HUES6 (cell line): ENCODE measurements around the gene CNOT2.

Experiments
- H3K27ac ChIP-seq: 2 replicates; pipeline ENCODE4 v1.7.0; 2013; ENCODE audit warnings: low read depth, mild to moderate bottlenecking, low read length, inconsistent platforms
- H3K27me3 ChIP-seq: 2 replicates; pipeline ENCODE4 v1.6.1; 2013; ENCODE audit warnings: low read length; ENCODE audit not compliant: control insufficient read depth, insufficient read depth
- H3K36me3 ChIP-seq: 2 replicates; pipeline ENCODE4 v1.6.1; 2013; ENCODE audit warnings: low read length; ENCODE audit not compliant: control insufficient read depth, insufficient read depth
- H3K4me1 ChIP-seq: 2 replicates; pipeline ENCODE4 v1.6.1; 2013; ENCODE audit warnings: low read length; ENCODE audit not compliant: control insufficient read depth, insufficient read depth
- H3K4me3 ChIP-seq: 2 replicates; pipeline ENCODE4 v1.5.1; 2013; ENCODE audit warnings: low read depth, low read length
- H3K9ac ChIP-seq: one replicate; pipeline ENCODE4 v1.6.1; 2013; ENCODE audit warnings: mild to moderate bottlenecking, low read length
- H3K9me3 ChIP-seq: 2 replicates; pipeline ENCODE4 v1.6.1; 2013; ENCODE audit warnings: low read depth, low read length; ENCODE audit not compliant: control insufficient read depth, insufficient read depth

CNOT2 gene

GRCh38 chr12:70242695-70243509 is at the start of gene CNOT2:
TSS of gene CNOT2 (plus strand) at chr12:70243433. CDS start at chr12:70278227, 34,794 bp downstream.
- Histone ChIP-seq H3K27me3 (no peaks in the 10 kb centered on the region), H3K4me3 (peak within 1 kb of the TSS; percentile 88), H3K4me1 (peaks cover 31% of the 10 kb centered on the region), H3K36me3 (peaks cover 28% of the 10 kb centered on the region), H3K27ac (peak within 1 kb of the TSS; percentile 99), H3K9ac (peak within 1 kb of the TSS; percentile 97), H3K9me3 (no peaks in the 10 kb centered on the region)

DNA sequence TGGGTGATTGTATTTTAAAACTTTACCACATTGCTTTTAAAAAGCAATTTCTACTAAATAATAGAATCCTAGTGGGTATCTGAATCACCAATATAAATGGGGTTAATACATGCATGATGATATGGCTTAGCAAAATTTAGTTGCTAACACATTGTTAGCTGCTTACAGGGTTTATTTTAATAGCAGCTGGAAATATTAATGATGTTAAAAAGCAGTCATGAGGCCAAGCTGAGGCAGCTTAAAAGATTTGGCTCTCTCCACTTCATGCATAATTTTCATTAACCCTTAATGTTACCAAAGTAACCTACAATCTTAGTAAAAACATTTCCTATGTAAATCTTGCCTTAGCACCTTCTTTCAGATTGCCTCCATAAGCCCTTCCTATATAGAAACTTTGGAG is 49.2 kb upstream of the CNOT2 start:
- H3K9me3 ChIP-seq: no peaks in the 10 kb centered on the region
- H3K4me3 ChIP-seq: no peak overlapping the region
- no peaks in the 10 kb centered on the region for H3K36me3 ChIP-seq
- no peak overlapping the region for H3K9ac ChIP-seq
- no peak overlapping the region for H3K27ac ChIP-seq
- H3K4me1 ChIP-seq: peaks cover 3% of the 10 kb centered on the region; the same call in 1 of the 2 replicates
- no peaks in the 10 kb centered on the region for H3K27me3 ChIP-seq

DNA sequence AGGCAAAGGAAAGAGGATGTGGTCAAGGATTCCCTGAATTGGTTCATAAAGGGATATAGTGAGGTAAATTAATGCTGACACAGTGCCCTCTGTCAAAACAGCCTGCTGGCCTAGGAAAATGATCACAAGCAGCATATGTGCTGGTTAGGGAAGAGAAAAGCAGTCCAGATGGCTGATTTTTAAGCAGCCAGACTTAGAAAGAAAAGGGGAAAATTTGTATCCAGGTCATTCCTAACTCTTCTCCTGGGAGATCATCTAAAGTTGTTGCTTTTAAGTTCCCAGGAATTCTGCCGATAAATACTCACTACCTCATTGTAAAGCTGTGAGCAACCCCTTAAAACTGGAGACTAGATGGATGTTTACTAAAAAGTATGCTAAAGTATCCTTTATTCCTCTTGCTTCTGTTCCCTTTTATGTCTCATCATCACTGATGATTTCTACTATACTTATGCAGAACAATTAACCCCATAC is 46.4 kb upstream of the CNOT2 start:
- no peak overlapping the region for H3K4me3 ChIP-seq
- H3K4me1 ChIP-seq: no peaks in the 10 kb centered on the region
- H3K27me3 ChIP-seq: no peaks in the 10 kb centered on the region
- H3K9me3 ChIP-seq: no peaks in the 10 kb centered on the region
- no peaks in the 10 kb centered on the region for H3K36me3 ChIP-seq
- H3K27ac ChIP-seq: no peak overlapping the region
- no peak overlapping the region for H3K9ac ChIP-seq

DNA sequence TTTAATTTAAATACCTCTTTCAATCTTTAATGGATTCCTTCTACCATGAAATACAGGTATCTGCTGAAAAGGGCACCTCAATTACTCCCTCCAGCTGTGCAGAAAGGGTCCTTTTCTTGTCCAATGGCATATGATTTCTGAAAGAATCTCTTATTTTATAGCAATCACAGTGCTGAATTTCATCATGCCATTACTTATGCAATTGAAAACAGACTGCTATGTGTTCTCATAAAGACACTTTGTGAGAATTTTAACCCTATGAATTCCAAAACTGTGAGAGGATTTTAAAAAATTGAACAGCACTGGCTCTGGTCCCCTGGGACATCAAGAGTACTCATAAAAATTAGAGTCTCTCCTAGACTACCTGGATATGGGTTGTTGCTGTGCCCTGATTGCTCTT is 45.9 kb upstream of the CNOT2 start:
- Histone ChIP-seq H3K4me1 (no peaks in the 10 kb centered on the region), H3K36me3 (no peaks in the 10 kb centered on the region), H3K27ac (no peak overlapping the region), H3K9me3 (no peaks in the 10 kb centered on the region), H3K27me3 (no peaks in the 10 kb centered on the region), H3K4me3 (no peak overlapping the region), H3K9ac (no peak overlapping the region)

DNA sequence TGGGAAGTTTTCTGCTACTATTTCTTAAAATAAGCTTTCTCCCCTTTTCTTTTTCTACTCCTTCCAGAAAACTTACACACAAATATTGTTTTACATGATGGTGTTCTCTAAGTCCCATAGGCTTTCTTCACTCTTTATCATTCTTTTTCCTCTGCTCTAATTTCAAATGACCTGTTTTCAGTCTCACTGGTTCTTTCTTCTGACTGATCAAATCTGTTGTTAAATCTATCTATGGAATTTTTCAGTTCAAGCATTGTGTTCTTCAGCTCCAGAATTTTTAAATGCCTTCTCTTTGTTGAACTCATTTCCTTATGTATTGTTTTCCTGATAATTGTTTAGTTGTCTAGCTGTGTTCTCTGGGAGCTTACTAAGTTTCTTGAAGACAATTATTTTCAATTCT is 29.5 kb upstream of the CNOT2 start:
- H3K9me3 ChIP-seq: peaks cover 32% of the 10 kb centered on the region; the same call in 1 of the 2 replicates

GRCh38 chr12:70214972-70215617 is 28.1 kb upstream of the CNOT2 start:
- H3K4me1 ChIP-seq: no peaks in the 10 kb centered on the region
- H3K9me3 ChIP-seq: peaks cover 20% of the 10 kb centered on the region; the same call in 1 of the 2 replicates
- H3K36me3 ChIP-seq: no peaks in the 10 kb centered on the region
- no peak overlapping the region for H3K4me3 ChIP-seq
- H3K9ac ChIP-seq: no peak overlapping the region
- no peaks in the 10 kb centered on the region for H3K27me3 ChIP-seq
- H3K27ac ChIP-seq: no peak overlapping the region

More for the DNA sequence above, 29.5 kb upstream of the CNOT2 start:
- H3K4me1 ChIP-seq: no peaks in the 10 kb centered on the region
- no peaks in the 10 kb centered on the region for H3K36me3 ChIP-seq
- no peak overlapping the region for H3K4me3 ChIP-seq
- H3K27me3 ChIP-seq: no peaks in the 10 kb centered on the region
- H3K27ac ChIP-seq: no peak overlapping the region
- H3K9ac ChIP-seq: no peak overlapping the region

- H3K9ac ChIP-seq: no peak overlapping the region
- H3K4me3 ChIP-seq: no peak overlapping the region
- peaks cover 17% of the 10 kb centered on the region; the same call in 1 of the 2 replicates for H3K9me3 ChIP-seq
- no peak overlapping the region for H3K27ac ChIP-seq
- H3K4me1 ChIP-seq: no peaks in the 10 kb centered on the region
- H3K36me3 ChIP-seq: no peaks in the 10 kb centered on the region
- H3K27me3 ChIP-seq: no peaks in the 10 kb centered on the region
These were observed 25.8 kb upstream of the CNOT2 start for GRCh38 chr12:70217416-70217815.

- no peak overlapping the region for H3K4me3 ChIP-seq
- H3K9ac ChIP-seq: no peak overlapping the region
- H3K9me3 ChIP-seq: no peaks in the 10 kb centered on the region
- H3K27me3 ChIP-seq: no peaks in the 10 kb centered on the region
- H3K27ac ChIP-seq: no peak overlapping the region
- no peaks in the 10 kb centered on the region for H3K4me1 ChIP-seq
- no peaks in the 10 kb centered on the region for H3K36me3 ChIP-seq
These were observed 21.6 kb upstream of the CNOT2 start for GRCh38 chr12:70221626-70222025.

DNA sequence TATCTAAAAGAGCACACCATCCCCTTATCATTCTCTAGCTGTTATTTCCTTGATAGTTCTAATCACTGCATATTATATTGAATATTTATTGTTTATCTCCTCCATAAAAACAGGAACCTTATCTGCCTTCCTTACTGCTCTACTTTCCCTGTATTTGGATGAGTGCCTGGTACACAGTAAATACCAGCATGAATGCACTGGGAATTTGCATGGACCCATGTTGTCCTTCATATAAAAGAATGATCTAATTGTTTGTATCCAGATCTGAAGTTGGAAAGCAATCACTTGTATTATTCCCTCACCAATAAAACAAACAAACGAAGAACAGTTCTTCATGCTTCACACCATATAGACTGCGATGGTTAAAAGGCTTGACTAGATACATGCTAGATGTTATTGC is 15.3 kb upstream of the CNOT2 start:
- Histone ChIP-seq H3K9me3 (no peaks in the 10 kb centered on the region), H3K27ac (no peak overlapping the region), H3K9ac (no peak overlapping the region), H3K27me3 (no peaks in the 10 kb centered on the region), H3K4me1 (no peaks in the 10 kb centered on the region), H3K4me3 (no peak overlapping the region), H3K36me3 (no peaks in the 10 kb centered on the region)

GRCh38 chr12:70230934-70231606 is 12.2 kb upstream of the CNOT2 start:
- Histone ChIP-seq H3K36me3 (no peaks in the 10 kb centered on the region), H3K27ac (no peak overlapping the region), H3K9ac (no peak overlapping the region), H3K4me3 (no peak overlapping the region), H3K9me3 (no peaks in the 10 kb centered on the region), H3K4me1 (no peaks in the 10 kb centered on the region), H3K27me3 (no peaks in the 10 kb centered on the region)

DNA sequence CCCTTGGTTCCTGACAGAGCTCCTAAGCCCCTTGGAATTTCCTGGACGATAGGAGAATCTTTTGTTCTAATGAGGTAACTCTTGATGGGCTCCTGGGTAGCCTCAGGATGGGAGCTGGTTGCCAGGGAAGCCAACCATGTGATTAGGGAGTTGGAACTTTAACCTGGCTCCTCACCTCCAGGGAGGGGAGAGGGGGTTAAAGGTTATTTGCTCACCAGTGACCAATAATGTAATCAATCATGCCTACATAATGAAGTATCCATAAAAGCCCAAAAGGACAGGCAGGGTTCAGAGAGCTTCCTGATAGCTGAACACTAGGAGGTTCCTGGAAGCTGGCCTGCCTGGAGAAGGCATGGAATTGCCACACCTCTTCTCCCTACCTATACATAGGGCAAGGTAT is 6.2 kb upstream of the CNOT2 start:
- Histone ChIP-seq H3K9me3 (no peaks in the 10 kb centered on the region), H3K27ac (no peak overlapping the region), H3K9ac (no peak overlapping the region), H3K4me3 (no peak overlapping the region), H3K4me1 (peaks cover 5% of the 10 kb centered on the region), H3K36me3 (peaks cover 38% of the 10 kb centered on the region), H3K27me3 (no peaks in the 10 kb centered on the region)
